Thyroid gland (tissue), 4 donors: ENCODE data around the gene PDZD2.

ENCODE experiments used
- CTCF ChIP-seq, 6 experiments: fragments of 200-600 bp in 3 of 6; fragments of 450-650 bp in 3 of 6; sonication (generic) in 3 of 6; IDR thresholded peaks; one replicate each; pipeline ENCODE4 v1.5.1; 2016 to 2019; ENCODE audit warnings: antibody characterized with exemption in 6 of 6, mild to moderate bottlenecking in 2 of 6, inconsistent platforms in 1 of 6, moderate library complexity in 1 of 6
- POLR2A ChIP-seq, 2 donors: fragments of 450-650 bp; IDR thresholded peaks; one replicate each; pipeline ENCODE4 v1.6.1; 2017; ENCODE audit warnings: antibody characterized with exemption in 2 of 2, mild to moderate bottlenecking in 2 of 2, moderate library complexity in 1 of 2

GRCh38 chr5:32018476-32019436, 379.8 kb downstream of the PDZD2 start:
- no peak for TF ChIP-seq CTCF (IDR thresholded peaks at IDR 0.05)
- TF ChIP-seq POLR2A (IDR thresholded peaks at IDR 0.05), result no peak
